HepG2 (cell line): ENCODE data around the gene NOX3.
"Not testable (repeated sequence)": the region's sequence is repeated elsewhere in the genome, so short reads cannot be mapped to it uniquely, and the experiment has no call there.

ENCODE experiments used
- CTCF ChIP-seq: sonication (generic); formaldehyde crosslinking; IDR thresholded peaks from 2 replicates; pipeline ENCODE4 v1.5.0; 2020; ENCODE audit warnings: mild to moderate bottlenecking, missing genetic modification reagents, moderate library complexity
- E2F2 ChIP-seq: sonication (generic); formaldehyde crosslinking; IDR thresholded peaks from 2 replicates; pipeline ENCODE4 v1.4.0; 2020; ENCODE audit warnings: missing genetic modification reagents, borderline replicate concordance
- EP300 ChIP-seq, 3 experiments: sonication (generic) in 1 of 3; formaldehyde crosslinking in 1 of 3; IDR thresholded peaks; 2 replicates each; pipeline versions ENCODE4 v1.5.1 to v1.6.1; 2011 to 2020; ENCODE audit warnings: low read depth in 2 of 3, low read length in 2 of 3, borderline replicate concordance in 1 of 3, improper control_type of control experiment in 1 of 3, mild to moderate bottlenecking in 1 of 3, missing genetic modification reagents in 1 of 3, moderate library complexity in 1 of 3
- HNF1A ChIP-seq, 2 experiments: sonication (generic) in 1 of 2; formaldehyde crosslinking in 1 of 2; IDR thresholded peaks; 2 replicates each; pipeline versions ENCODE4 v1.4.0 to v1.6.1; 2016 to 2020; ENCODE audit warnings: borderline replicate concordance in 1 of 2, low read depth in 1 of 2, mild to moderate bottlenecking in 1 of 2, missing genetic modification reagents in 1 of 2
- NPAS2 ChIP-seq: sonication (generic); formaldehyde crosslinking; IDR thresholded peaks from 2 replicates; pipeline ENCODE4 v1.8.0; 2022; ENCODE audit warnings: mild to moderate bottlenecking, missing genetic modification reagents, borderline replicate concordance
- POLR2A ChIP-seq, 2 experiments: IDR thresholded peaks; 2 replicates each; pipeline ENCODE4 v1.6.1; 2011; ENCODE audit warnings: low read depth in 2 of 2, low read length in 2 of 2, mild to moderate bottlenecking in 1 of 2, moderate library complexity in 1 of 2; ENCODE audit not compliant: insufficient read depth in 1 of 2
- SETDB1 ChIP-seq: sonication (generic); formaldehyde crosslinking; IDR thresholded peaks from 2 replicates; pipeline ENCODE4 v1.5.1; 2020; ENCODE audit warnings: missing genetic modification reagents, mild to moderate bottlenecking, borderline replicate concordance
- ZBTB37 ChIP-seq: sonication (generic); formaldehyde crosslinking; IDR thresholded peaks from 2 replicates; pipeline ENCODE4 v1.4.0; 2020; ENCODE audit warnings: mild to moderate bottlenecking, missing genetic modification reagents
- ZNF362 ChIP-seq: sonication (generic); formaldehyde crosslinking; IDR thresholded peaks from 2 replicates; pipeline ENCODE4 v1.4.0; 2020; ENCODE audit warnings: missing genetic modification reagents, mild to moderate bottlenecking, borderline replicate concordance
- ZNF510 ChIP-seq: sonication (generic); formaldehyde crosslinking; IDR thresholded peaks from 2 replicates; pipeline ENCODE4 v1.4.0; 2020; ENCODE audit warnings: low read depth, mild to moderate bottlenecking, missing genetic modification reagents
- ZNF768 ChIP-seq: sonication (generic); formaldehyde crosslinking; IDR thresholded peaks from 2 replicates; pipeline ENCODE4 v1.4.0; 2020; ENCODE audit warnings: missing genetic modification reagents
- ZNF773 ChIP-seq: sonication (generic); formaldehyde crosslinking; IDR thresholded peaks from 2 replicates; pipeline ENCODE4 v1.4.0; 2020; ENCODE audit warnings: missing genetic modification reagents, borderline replicate concordance
- ZSCAN29 ChIP-seq: sonication (generic); formaldehyde crosslinking; conservative IDR thresholded peaks from 2 replicates; pipeline ENCODE4 v1.4.0; 2020; ENCODE audit warnings: mild to moderate bottlenecking, missing genetic modification reagents
- ZZZ3 ChIP-seq: sonication (generic); formaldehyde crosslinking; IDR thresholded peaks from 2 replicates; pipeline ENCODE4 v1.4.0; 2020; ENCODE audit warnings: missing genetic modification reagents, mild to moderate bottlenecking, borderline replicate concordance

GRCh38 chr6:155468543-155468942 is 12.9 kb upstream of the NOX3 start:
- not testable (repeated sequence) for TF ChIP-seq ZNF768 (CRISPR knock-in tag); SETDB1 (CRISPR knock-in tag); E2F2 (CRISPR knock-in tag); ZNF773; NPAS2; ZNF362 (CRISPR knock-in tag); ZNF510 (CRISPR knock-in tag); POLR2A (IDR thresholded peaks at IDR 0.05; ENCODE audit: insufficient read depth in 1 of 2, low read depth in 2 of 2, low read length in 2 of 2); ZZZ3 (CRISPR knock-in tag); HNF1A (IDR thresholded peaks at IDR 0.05; ENCODE audit: low read depth); HNF1A (CRISPR knock-in tag; IDR thresholded peaks at IDR 0.05; ENCODE audit: borderline replicate concordance); ZBTB37 (CRISPR knock-in tag); ZSCAN29 (CRISPR knock-in tag); CTCF (CRISPR knock-in tag); EP300 (IDR thresholded peaks at IDR 0.05; ENCODE audit: low read depth in 2 of 2, low read length in 2 of 2); EP300 (CRISPR knock-in tag; IDR thresholded peaks at IDR 0.05; ENCODE audit: borderline replicate concordance)
